ENCODE results near the gene NTM. TPM values are rescaled to one million over a fixed set of nuclear protein-coding genes. Genes with fewer than 3 reads are reported as not detected.

Gene NTM
- total and polyA plus RNA-seq, 2 of the 8 experiments (the other 6 are each of a cell fraction or from before 2014, with no cell fraction given) = 13.4 to 20.0 TPM

DNA sequence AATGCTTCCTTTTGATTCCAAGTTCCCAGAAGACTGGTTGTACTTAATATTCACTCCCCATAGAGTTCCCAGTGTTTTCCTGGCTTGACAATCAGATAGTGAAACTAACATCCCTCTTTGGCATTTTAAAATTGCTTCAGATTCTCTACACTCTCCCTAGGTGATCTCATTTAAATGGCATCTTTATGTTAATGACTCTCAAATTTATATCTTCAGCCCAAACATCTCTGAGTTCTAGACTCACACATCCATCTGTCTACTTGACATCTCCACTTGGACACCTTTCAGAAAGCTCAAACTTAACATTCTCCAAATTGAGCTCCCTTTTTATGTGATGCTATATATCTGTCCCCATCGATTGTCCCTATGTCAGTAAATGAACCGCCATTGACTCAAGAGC lies 232.0 kb downstream of the NTM start:
- Histone ChIP-seq H2BK120ac (replicated peaks; ENCODE audit: low read depth, low read length) (no peak overlapping the region), H2BK15ac (ENCODE audit: low read length) (no peak overlapping the region), H3K56ac (replicated peaks; ENCODE audit: insufficient read length, low read depth, low read length) (no peak overlapping the region), H3K27me3 (replicated peaks in 1 of 4; ENCODE audit: control insufficient read depth in 3 of 4, extremely low read depth in 1 of 4, insufficient read depth in 3 of 4, low read length in 3 of 4) (no peaks in the 10 kb centered on the region; a peak in 1 of 7 replicates), H4K5ac (ENCODE audit: insufficient read length, low read depth, low read length) (no peak overlapping the region), H4K8ac (ENCODE audit: extremely low read depth, insufficient read depth, low read length) (no peak overlapping the region), H2BK12ac (ENCODE audit: low read depth, low read length) (no peak overlapping the region), H3K9ac (replicated peaks in 1 of 4; ENCODE audit: extremely low read depth in 1 of 4, low read depth in 3 of 4, low read length in 3 of 4) (no peak overlapping the region), H3K23me2 (ENCODE audit: low read depth, low read length) (no peaks in the 10 kb centered on the region), H4K20me1 (replicated peaks in 1 of 2; ENCODE audit: control insufficient read depth in 1 of 2, insufficient read depth in 2 of 2, low read length in 2 of 2) (no peaks in the 10 kb centered on the region), H2AFZ (ENCODE audit: low read length) (no peak overlapping the region), H3K23ac (ENCODE audit: insufficient read length) (no peak overlapping the region), H2AK5ac (ENCODE audit: low read depth, low read length) (no peak overlapping the region), H2BK20ac (ENCODE audit: low read length) (no peak overlapping the region), H3K4ac (replicated peaks; ENCODE audit: insufficient read length, low read depth, low read length) (no peak overlapping the region), H3K36me3 (ENCODE audit: control insufficient read depth in 2 of 4, insufficient read depth in 4 of 4, low read length in 3 of 4) (no peaks in the 10 kb centered on the region), H4K91ac (replicated peaks; ENCODE audit: insufficient read length, low read length) (no peak overlapping the region), H2BK5ac (ENCODE audit: low read depth, low read length) (no peak overlapping the region), H3K79me1 (ENCODE audit: low read depth, low read length) (no peaks in the 10 kb centered on the region), H3K18ac (ENCODE audit: extremely low read depth, low read length) (no peak overlapping the region), H3K4me3 (ENCODE audit: extremely low read depth in 1 of 4, insufficient read depth in 2 of 4, low read depth in 3 of 4, low read length in 4 of 4) (no peak overlapping the region), H3K9me3 (ENCODE audit: insufficient read depth in 2 of 2, low read depth in 1 of 2, low read length in 1 of 2) (no peaks in the 10 kb centered on the region), H3K27ac (ENCODE audit: low read depth, low read length) (no peak overlapping the region), H3K4me2 (ENCODE audit: insufficient read depth in 1 of 2, low read depth in 2 of 2, low read length in 2 of 2) (no peak overlapping the region), H3K4me1 (replicated peaks in 1 of 4; ENCODE audit: control insufficient read depth in 3 of 4, insufficient read depth in 4 of 4, low read length in 3 of 4) (peaks cover 0 to 3% (median 0%) of the 10 kb centered on the region in 4 experiments; a peak in 4 of 7 replicates), H3K79me2 (ENCODE audit: control insufficient read depth in 1 of 2, insufficient read depth in 2 of 2, low read length in 2 of 2) (no peaks in the 10 kb centered on the region), H3K14ac (ENCODE audit: insufficient read length) (no peak overlapping the region)
- no peak for TF ChIP-seq RFX5 (IDR thresholded peaks at IDR 0.05; ENCODE audit: borderline replicate concordance, low read depth, low read length)
- TF ChIP-seq CBX5 (IDR thresholded peaks at IDR 0.05; ENCODE audit: low read depth, low read length) = no peak
- no peak for TF ChIP-seq NANOG (IDR thresholded peaks at IDR 0.05; ENCODE audit: insufficient read depth, low read depth, low read length, poor library complexity, severe bottlenecking)
- TF ChIP-seq SP4 (IDR thresholded peaks at IDR 0.05; ENCODE audit: low read length) = no peak
- no peak for TF ChIP-seq SUZ12 (IDR thresholded peaks at IDR 0.05; ENCODE audit: low read length)
- TF ChIP-seq, protein P1, sequence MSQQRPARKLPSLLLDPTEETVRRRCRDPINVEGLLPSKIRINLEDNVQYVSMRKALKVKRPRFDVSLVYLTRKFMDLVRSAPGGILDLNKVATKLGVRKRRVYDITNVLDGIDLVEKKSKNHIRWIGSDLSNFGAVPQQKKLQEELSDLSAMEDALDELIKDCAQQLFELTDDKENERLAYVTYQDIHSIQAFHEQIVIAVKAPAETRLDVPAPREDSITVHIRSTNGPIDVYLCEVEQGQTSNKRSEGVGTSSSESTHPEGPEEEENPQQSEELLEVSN (IDR thresholded peaks at IDR 0.05) = no peak
- TF ChIP-seq, protein P2, sequence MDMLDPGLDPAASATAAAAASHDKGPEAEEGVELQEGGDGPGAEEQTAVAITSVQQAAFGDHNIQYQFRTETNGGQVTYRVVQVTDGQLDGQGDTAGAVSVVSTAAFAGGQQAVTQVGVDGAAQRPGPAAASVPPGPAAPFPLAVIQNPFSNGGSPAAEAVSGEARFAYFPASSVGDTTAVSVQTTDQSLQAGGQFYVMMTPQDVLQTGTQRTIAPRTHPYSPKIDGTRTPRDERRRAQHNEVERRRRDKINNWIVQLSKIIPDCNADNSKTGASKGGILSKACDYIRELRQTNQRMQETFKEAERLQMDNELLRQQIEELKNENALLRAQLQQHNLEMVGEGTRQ (IDR thresholded peaks at IDR 0.05; ENCODE audit: low read length) = no peak
- TF ChIP-seq KDM4A (IDR thresholded peaks at IDR 0.05; ENCODE audit: low read depth, low read length, severe bottlenecking) = no peak
- TF ChIP-seq SP1 (IDR thresholded peaks at IDR 0.05; ENCODE audit: low read depth, low read length) = no peak
- TF ChIP-seq BACH1 (IDR thresholded peaks at IDR 0.05; ENCODE audit: low read length) = no peak
- no peak for TF ChIP-seq TAF7 (optimal IDR thresholded peaks at IDR 0.05; ENCODE audit: borderline replicate concordance, low read depth, low read length)
- FAIRE-seq = no peak
- ChIA-PET CTCF (ENCODE audit: partially characterized antibody) (interaction anchor here (0.5 to 1.8 kb wide), 7 partner anchors 9 to 1526 kb away, joined by 3 to 6 read pairs (median 3); no protein-coding TSS in a partner anchor), POLR2A (ENCODE audit: partially characterized antibody) (no interaction called here)
- WGBS, 2 experiments (ENCODE audit: extremely low coverage in 1 of 2, insufficient coverage in 1 of 2, insufficient read length in 1 of 2, insufficient replicate concordance in 2 of 2, low coverage in 1 of 2, low lambda C conversion rate in 2 of 2, missing lambda C conversion rate in 1 of 2) = 100% methylated on average over 2 of the region's 2 CpGs; no CpG with 5 or more reads in 1 of the 2 experiments
- DNase-seq (ENCODE audit: low read depth in 1 of 2, low spot score in 2 of 2) = no peak
